ENCODE measurements around the gene MYO10.

DNA sequence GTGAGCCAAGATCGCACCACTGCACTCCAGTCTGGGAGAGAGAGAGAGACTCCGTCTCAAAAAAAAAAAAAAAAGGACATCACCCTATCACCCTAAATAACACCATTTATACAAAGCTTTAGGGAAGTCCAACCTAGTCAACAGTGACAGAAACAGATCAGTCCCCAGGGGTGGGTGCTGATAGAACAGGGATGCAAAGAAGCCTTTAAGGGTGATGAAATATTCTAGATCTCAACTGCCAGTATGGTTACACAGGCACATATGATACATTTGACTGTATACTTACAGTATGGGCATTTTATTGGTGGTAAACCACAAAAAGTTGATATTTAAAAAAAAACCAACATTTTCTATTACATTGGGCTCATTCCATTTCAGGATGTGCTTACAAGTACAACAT is 324.1 kb downstream of the MYO10 start:
- TF ChIP-seq, protein P1, sequence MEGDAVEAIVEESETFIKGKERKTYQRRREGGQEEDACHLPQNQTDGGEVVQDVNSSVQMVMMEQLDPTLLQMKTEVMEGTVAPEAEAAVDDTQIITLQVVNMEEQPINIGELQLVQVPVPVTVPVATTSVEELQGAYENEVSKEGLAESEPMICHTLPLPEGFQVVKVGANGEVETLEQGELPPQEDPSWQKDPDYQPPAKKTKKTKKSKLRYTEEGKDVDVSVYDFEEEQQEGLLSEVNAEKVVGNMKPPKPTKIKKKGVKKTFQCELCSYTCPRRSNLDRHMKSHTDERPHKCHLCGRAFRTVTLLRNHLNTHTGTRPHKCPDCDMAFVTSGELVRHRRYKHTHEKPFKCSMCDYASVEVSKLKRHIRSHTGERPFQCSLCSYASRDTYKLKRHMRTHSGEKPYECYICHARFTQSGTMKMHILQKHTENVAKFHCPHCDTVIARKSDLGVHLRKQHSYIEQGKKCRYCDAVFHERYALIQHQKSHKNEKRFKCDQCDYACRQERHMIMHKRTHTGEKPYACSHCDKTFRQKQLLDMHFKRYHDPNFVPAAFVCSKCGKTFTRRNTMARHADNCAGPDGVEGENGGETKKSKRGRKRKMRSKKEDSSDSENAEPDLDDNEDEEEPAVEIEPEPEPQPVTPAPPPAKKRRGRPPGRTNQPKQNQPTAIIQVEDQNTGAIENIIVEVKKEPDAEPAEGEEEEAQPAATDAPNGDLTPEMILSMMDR (IDR thresholded peaks at IDR 0.05; ENCODE audit: extremely low read depth in 1 of 2, insufficient read depth in 1 of 2, low read depth in 1 of 2, low read length in 2 of 2), result no peak
- TF ChIP-seq MYC (IDR thresholded peaks at IDR 0.05; ENCODE audit: low read depth, low read length) (no peak), JUN (IDR thresholded peaks at IDR 0.05; ENCODE audit: borderline replicate concordance, insufficient read depth, insufficient read length, low read depth) (no peak), POLR2AphosphoS5 (IDR thresholded peaks at IDR 0.05; ENCODE audit: insufficient read depth, low read depth, low read length) (no peak)
